HEK293T (cell line): ENCODE measurements around the gene DGKD.

Experiments used
- CTCF ChIA-PET: fragments of 350-600 bp; formaldehyde crosslinking; extraction: SDS; loops from one replicate; lab custom pipeline; 2021; ENCODE audit warnings: antibody characterized with exemption, inconsistent platforms; lab: Yijun Ruan, JAX
- POLR2A ChIA-PET: fragments of 350-600 bp; formaldehyde crosslinking; extraction: SDS; loops from one replicate; lab custom pipeline; 2020; ENCODE audit warnings: antibody characterized with exemption, inconsistent platforms; lab: Yijun Ruan, JAX
- DNase-seq: peaks from one replicate; pipeline ENCODE4 v3.0.0; 2012; ENCODE audit warnings: mixed read lengths; ENCODE audit errors: extremely low spot score
- ARNT ChIP-seq: fragments of 450-650 bp; IDR thresholded peaks from 2 replicates; pipeline ENCODE4 v1.6.1; 2017; ENCODE audit warnings: mild to moderate bottlenecking
- BHLHE40 ChIP-seq: fragments of 450-650 bp; IDR thresholded peaks from 2 replicates; pipeline ENCODE4 v1.6.1; 2016; ENCODE audit warnings: mild to moderate bottlenecking, moderate library complexity, borderline replicate concordance
- CTBP1 ChIP-seq: fragments of 450-650 bp; IDR thresholded peaks from 2 replicates; pipeline ENCODE4 v1.6.1; 2016; ENCODE audit warnings: borderline replicate concordance
- ELF4 ChIP-seq: fragments of 450-650 bp; IDR thresholded peaks from 2 replicates; pipeline ENCODE4 v1.6.1; 2017; ENCODE audit warnings: antibody characterized with exemption
- FOXA1 ChIP-seq: fragments of 450-650 bp; IDR thresholded peaks from 2 replicates; pipeline ENCODE4 v1.6.1; 2016; ENCODE audit warnings: mild to moderate bottlenecking
- FOXK2 ChIP-seq: fragments of 450-650 bp; IDR thresholded peaks from 2 replicates; pipeline ENCODE4 v1.6.1; 2016; ENCODE audit warnings: mild to moderate bottlenecking
- FOXM1 ChIP-seq: fragments of 450-650 bp; IDR thresholded peaks from 2 replicates; pipeline ENCODE4 v1.6.1; 2017; ENCODE audit warnings: mild to moderate bottlenecking, borderline replicate concordance
- HDGF ChIP-seq: fragments of 450-650 bp; IDR thresholded peaks from 2 replicates; pipeline ENCODE4 v1.6.1; 2017; ENCODE audit warnings: antibody characterized with exemption, borderline replicate concordance
- L3MBTL2 ChIP-seq: fragments of 450-650 bp; conservative IDR thresholded peaks from 2 replicates; pipeline ENCODE4 v1.6.1; 2016; ENCODE audit warnings: mild to moderate bottlenecking
- LEF1 ChIP-seq: fragments of 450-650 bp; IDR thresholded peaks from 2 replicates; pipeline ENCODE4 v1.6.1; 2017; ENCODE audit warnings: mild to moderate bottlenecking, borderline replicate concordance
- NFRKB ChIP-seq: fragments of 450-650 bp; IDR thresholded peaks from 2 replicates; pipeline ENCODE4 v1.6.1; 2016; ENCODE audit warnings: mild to moderate bottlenecking, moderate library complexity
- PKNOX1 ChIP-seq: fragments of 450-650 bp; IDR thresholded peaks from 2 replicates; pipeline ENCODE4 v1.6.1; 2016
- SP1 ChIP-seq: fragments of 450-650 bp; IDR thresholded peaks from 2 replicates; pipeline ENCODE4 v1.6.1; 2017
- SUZ12 ChIP-seq: fragments of 450-650 bp; IDR thresholded peaks from 2 replicates; pipeline ENCODE4 v1.6.1; 2016; ENCODE audit warnings: mild to moderate bottlenecking
- TARDBP ChIP-seq: fragments of 450-650 bp; IDR thresholded peaks from 2 replicates; pipeline ENCODE4 v1.6.1; 2016
- ZNF384 ChIP-seq: fragments of 450-650 bp; IDR thresholded peaks from 2 replicates; pipeline ENCODE4 v1.6.1; 2016

The DGKD gene

GRCh38 chr2:233410196-233410760, 56.0 kb downstream of the DGKD start:
- POLR2A ChIA-PET: no interaction called here
- DNase-seq: no peak
- CTCF ChIA-PET: no interaction called here
- TF ChIP-seq L3MBTL2: no peak
- TF ChIP-seq ELF4: no peak
- no peak for TF ChIP-seq ARNT
- TF ChIP-seq SP1: no peak
- TF ChIP-seq CTBP1: no peak
- no peak for TF ChIP-seq HDGF
- TF ChIP-seq TARDBP: no peak
- no peak for TF ChIP-seq SUZ12
- no peak for TF ChIP-seq FOXK2

GRCh38 chr2:233411162-233411561, 56.9 kb downstream of the DGKD start:
- TF ChIP-seq FOXK2 (no peak), CTBP1 (no peak), HDGF (no peak), NFRKB (no peak), L3MBTL2 (no peak)
- POLR2A ChIA-PET: no interaction called here
- DNase-seq: no peak
- CTCF ChIA-PET: no interaction called here

GRCh38 chr2:233412405-233412804, 58.1 kb downstream of the DGKD start:
- ChIA-PET POLR2A (no interaction called here), CTCF (no interaction called here)
- TF ChIP-seq L3MBTL2: no peak
- no peak for TF ChIP-seq FOXM1
- TF ChIP-seq TARDBP: no peak
- no peak for TF ChIP-seq FOXA1
- no peak for TF ChIP-seq HDGF
- no peak for TF ChIP-seq SUZ12
- TF ChIP-seq FOXK2: no peak
- no peak for TF ChIP-seq ARNT
- TF ChIP-seq ZNF384: no peak
- no peak for TF ChIP-seq NFRKB
- no peak for TF ChIP-seq BHLHE40
- TF ChIP-seq LEF1: no peak
- DNase-seq: no peak

DNA sequence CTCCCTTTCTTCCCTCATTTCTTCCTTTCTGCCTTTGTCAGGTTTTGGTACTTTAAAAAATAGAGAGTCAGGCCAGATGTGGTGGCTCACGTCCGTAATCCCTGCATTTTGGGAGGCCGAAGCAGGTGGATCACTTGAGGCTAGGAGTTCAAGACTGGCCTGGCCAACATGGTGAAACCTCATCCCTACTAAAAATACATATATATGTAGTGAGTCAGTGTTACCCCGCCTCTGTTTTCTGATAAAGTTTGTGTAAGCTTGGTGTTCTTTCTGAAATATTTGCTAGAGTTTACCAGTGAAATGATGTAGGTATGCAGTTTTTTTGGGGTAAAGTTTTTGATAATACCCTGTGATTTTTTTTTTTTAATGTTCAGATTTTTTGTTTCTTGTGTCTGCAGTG, 58.8 kb downstream of the DGKD start:
- no peak for TF ChIP-seq ELF4
- TF ChIP-seq ARNT: no peak
- no peak for TF ChIP-seq BHLHE40
- TF ChIP-seq LEF1: no peak
- TF ChIP-seq NFRKB: no peak
- TF ChIP-seq FOXK2: no peak
- TF ChIP-seq CTBP1: no peak
- TF ChIP-seq HDGF: no peak
- no peak for TF ChIP-seq SUZ12
- no peak for TF ChIP-seq TARDBP
- no peak for TF ChIP-seq L3MBTL2
- no peak for TF ChIP-seq PKNOX1
- no peak for TF ChIP-seq SP1
- TF ChIP-seq FOXM1: no peak
- DNase-seq: no peak
- ChIA-PET CTCF (no interaction called here), POLR2A (interaction anchor here (0.7 kb wide), 1 partner anchor 88 kb away, joined by 3 read pairs; no protein-coding TSS in a partner anchor)

DNA sequence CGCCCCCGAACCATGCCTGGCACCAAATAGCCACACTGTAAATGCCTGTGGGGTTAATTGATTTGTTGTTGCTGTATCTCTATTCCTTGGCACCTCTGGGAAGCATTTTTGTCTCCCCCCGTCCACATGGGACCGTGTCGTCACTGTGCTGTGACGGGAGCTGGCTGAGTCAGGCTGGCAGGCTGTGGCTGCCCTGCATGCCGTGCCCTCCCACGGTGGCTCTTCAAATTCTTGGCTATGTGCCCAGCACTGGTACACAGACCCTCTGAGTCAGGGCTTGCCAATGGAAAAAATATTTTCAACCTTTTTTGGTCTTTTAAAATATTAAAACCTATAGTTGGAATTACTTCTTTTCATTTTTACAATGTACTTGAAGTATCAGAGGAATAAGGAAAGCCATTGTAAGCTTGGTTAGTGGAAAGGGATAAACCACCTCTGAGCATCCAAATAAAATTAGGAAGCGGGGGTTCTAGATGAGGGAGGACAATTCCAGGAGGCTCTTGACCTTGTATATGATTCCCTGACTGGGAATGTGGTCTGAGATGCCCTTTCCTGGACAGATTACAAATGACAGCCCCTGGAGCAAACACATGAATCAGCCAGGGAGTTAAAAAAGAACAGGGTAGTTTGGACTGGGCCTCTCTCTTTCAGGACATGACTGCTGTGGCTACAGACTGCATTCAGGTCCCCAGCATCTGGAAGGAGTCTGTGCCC, 59.4 kb downstream of the DGKD start:
- TF ChIP-seq FOXM1: no peak
- TF ChIP-seq FOXA1: no peak
- no peak for TF ChIP-seq SP1
- TF ChIP-seq LEF1: no peak
- no peak for TF ChIP-seq PKNOX1
- TF ChIP-seq ZNF384: no peak
- DNase-seq: no peak
- ChIA-PET POLR2A (no interaction called here), CTCF (no interaction called here)

DNA sequence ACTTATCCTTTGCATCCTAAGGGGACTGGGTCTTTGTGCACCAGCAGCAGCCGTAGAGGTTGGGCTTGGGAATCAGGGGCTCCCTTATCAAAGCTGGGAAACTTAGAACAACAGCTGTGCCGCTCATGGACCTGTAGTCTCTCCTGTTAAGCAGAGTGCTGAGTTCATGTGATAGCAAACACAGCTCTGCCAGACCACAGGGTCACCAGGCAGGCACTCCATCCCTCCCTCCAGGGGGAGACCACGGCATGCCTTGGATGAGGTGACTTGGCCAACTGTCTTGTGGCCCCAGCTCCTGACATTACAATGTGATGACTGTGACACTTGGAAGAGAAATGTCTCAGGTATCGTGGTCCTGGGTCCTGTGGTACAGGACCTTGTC, 60.0 kb downstream of the DGKD start:
- POLR2A ChIA-PET: no interaction called here
- DNase-seq: no peak
- CTCF ChIA-PET: no interaction called here
- TF ChIP-seq ELF4 (no peak), TARDBP (no peak), LEF1 (no peak), FOXK2 (no peak), PKNOX1 (no peak), FOXA1 (no peak), CTBP1 (no peak)
